GM23338 (cell line): Measurements from ENCODE around the gene PXMP4. TPM values are rescaled to one million over a fixed set of nuclear protein-coding genes. Genes with fewer than 3 reads are reported as not detected.

Source experiments
- ATAC-seq: fragments of 200-7000 bp; cut with Tn5 transposase; 3 replicates; pipeline ENCODE4 v1.9.1; 2020
- DNase-seq: peaks from one replicate; pipeline ENCODE4 v3.0.0-alpha.2; 2015; ENCODE audit warnings: low spot score
- H2AFZ ChIP-seq: fragments of 200-600 bp; sonication (generic); 2 replicates; pipeline ENCODE4 v1.8.0; 2016; ENCODE audit warnings: antibody characterized with exemption, mild to moderate bottlenecking, moderate library complexity
- H3F3A ChIP-seq: fragments of 200-600 bp; sonication (generic); replicated peaks from 2 replicates; pipeline ENCODE4 v1.8.0; 2017; ENCODE audit warnings: antibody characterized with exemption, mixed run types, low read depth
- H3K27ac ChIP-seq: fragments of 200-600 bp; sonication (generic); 2 replicates; pipeline ENCODE4 v1.6.1; 2016; ENCODE audit warnings: low read depth
- H3K27me3 ChIP-seq: fragments of 200-600 bp; sonication (generic); 2 replicates; pipeline ENCODE4 v1.8.0; 2016; ENCODE audit warnings: mild to moderate bottlenecking, mixed run types, moderate library complexity; ENCODE audit not compliant: insufficient read depth
- H3K36me3 ChIP-seq: fragments of 200-600 bp; sonication (generic); 2 replicates; pipeline ENCODE4 v1.8.0; 2016; ENCODE audit warnings: mild to moderate bottlenecking; ENCODE audit not compliant: insufficient read depth
- H3K4me1 ChIP-seq: fragments of 200-600 bp; sonication (generic); 2 replicates; pipeline ENCODE4 v1.8.0; 2016; ENCODE audit warnings: mild to moderate bottlenecking, moderate library complexity; ENCODE audit not compliant: insufficient read depth
- H3K4me2 ChIP-seq: fragments of 200-600 bp; sonication (generic); 2 replicates; pipeline ENCODE4 v1.7.1; 2017; ENCODE audit warnings: mixed run types
- H3K4me3 ChIP-seq: fragments of 200-600 bp; sonication (generic); 2 replicates; pipeline ENCODE4 v1.6.1; 2016; ENCODE audit warnings: mixed run types
- H3K79me2 ChIP-seq: fragments of 200-600 bp; sonication (generic); replicated peaks from 2 replicates; pipeline ENCODE4 v1.8.0; 2017; ENCODE audit warnings: mild to moderate bottlenecking; ENCODE audit not compliant: insufficient read depth
- H3K9me2 ChIP-seq: fragments of 200-600 bp; sonication (generic); 2 replicates; pipeline ENCODE4 v1.8.0; 2017; ENCODE audit not compliant: insufficient read depth
- H4K20me1 ChIP-seq: fragments of 200-600 bp; sonication (generic); replicated peaks from 2 replicates; pipeline ENCODE4 v1.8.0; 2017; ENCODE audit warnings: mild to moderate bottlenecking; ENCODE audit not compliant: insufficient read depth
- H3K27ac Mint-ChIP-seq: 2 replicates; pipeline ENCODE4 v1.8.0; 2020; ENCODE audit warnings: inconsistent platforms, mild to moderate bottlenecking, moderate library complexity, mixed read lengths
- H3K27me3 Mint-ChIP-seq: 3 replicates; pipeline ENCODE4 v1.8.0; 2022; ENCODE audit warnings: low read depth, mild to moderate bottlenecking, moderate library complexity, mixed read lengths, inconsistent platforms; ENCODE audit not compliant: insufficient read depth, poor library complexity
- H3K36me3 Mint-ChIP-seq: 3 replicates; pipeline ENCODE4 v1.8.0; 2021; ENCODE audit warnings: low read depth, mild to moderate bottlenecking, inconsistent platforms, moderate library complexity, mixed read lengths
- H3K4me1 Mint-ChIP-seq: 3 replicates; pipeline ENCODE4 v1.8.0; 2020; ENCODE audit warnings: mild to moderate bottlenecking, inconsistent platforms, mixed read lengths
- H3K4me3 Mint-ChIP-seq: 3 replicates; pipeline ENCODE4 v1.8.0; 2021; ENCODE audit warnings: moderate library complexity, mild to moderate bottlenecking, inconsistent platforms, mixed read lengths
- H3K9me3 Mint-ChIP-seq: 3 replicates; pipeline ENCODE4 v1.8.0; 2020; ENCODE audit warnings: moderate library complexity, mild to moderate bottlenecking, inconsistent platforms, mixed read lengths
- CREB1 ChIP-seq: fragments of 250-450 bp; sonication (Bioruptor Pico); IDR thresholded peaks from 2 replicates; pipeline ENCODE4 v1.5.0; 2020; ENCODE audit warnings: low read depth, mild to moderate bottlenecking, moderate library complexity
- CTCF ChIP-seq, 2 experiments: fragments of 200-600 bp in 1 of 2; sonication (generic) in 1 of 2; conservative IDR thresholded peaks; 2 replicates each; pipeline versions ENCODE4 v1.5.1 to v1.6.1; 2016 to 2017; ENCODE audit warnings: antibody characterized with exemption in 2 of 2, low read depth in 2 of 2, mild to moderate bottlenecking in 2 of 2, moderate library complexity in 1 of 2
- ETS1 ChIP-seq: IDR thresholded peaks from 2 replicates; pipeline ENCODE4 v1.6.1; 2016; ENCODE audit warnings: antibody characterized with exemption
- EZH2 ChIP-seq: fragments of 200-600 bp; sonication (generic); IDR thresholded peaks from one replicate; pipeline ENCODE4 v1.8.0; 2017; ENCODE audit warnings: antibody characterized with exemption, mild to moderate bottlenecking, low read depth; ENCODE audit not compliant: unreplicated experiment
- EZH2phosphoT487 ChIP-seq: fragments of 200-600 bp; sonication (generic); IDR thresholded peaks from one replicate; pipeline ENCODE4 v1.8.1; 2018; ENCODE audit warnings: antibody characterized with exemption; ENCODE audit not compliant: unreplicated experiment
- JUNB ChIP-seq: IDR thresholded peaks from one replicate; pipeline ENCODE4 v1.6.1; 2016; ENCODE audit warnings: antibody characterized with exemption; ENCODE audit not compliant: unreplicated experiment
- NANOG ChIP-seq: IDR thresholded peaks from 2 replicates; pipeline ENCODE4 v1.6.1; 2016; ENCODE audit warnings: antibody characterized with exemption, borderline replicate concordance
- POLR2AphosphoS5 ChIP-seq: IDR thresholded peaks from 2 replicates; pipeline ENCODE4 v1.6.1; 2016; ENCODE audit warnings: antibody characterized with exemption, low read depth
- REST ChIP-seq: IDR thresholded peaks from one replicate; pipeline ENCODE4 v1.6.1; 2018; ENCODE audit warnings: antibody characterized with exemption; ENCODE audit not compliant: unreplicated experiment
- STAT1 ChIP-seq: IDR thresholded peaks from one replicate; pipeline ENCODE4 v1.6.1; 2016; ENCODE audit warnings: antibody characterized with exemption; ENCODE audit not compliant: unreplicated experiment
- ZNF114 ChIP-seq: fragments of 250-450 bp; sonication (Bioruptor Pico); IDR thresholded peaks from 2 replicates; pipeline ENCODE4 v1.5.0; 2020; ENCODE audit warnings: mild to moderate bottlenecking, moderate library complexity
- ZNF331 ChIP-seq: fragments of 250-450 bp; sonication (Bioruptor Pico); IDR thresholded peaks from 2 replicates; pipeline ENCODE4 v1.5.0; 2020; ENCODE audit warnings: low read depth, mild to moderate bottlenecking, moderate library complexity
- ZNF462 ChIP-seq: fragments of 250-450 bp; sonication (Bioruptor Pico); IDR thresholded peaks from 2 replicates; pipeline ENCODE4 v1.5.0; 2020; ENCODE audit warnings: mild to moderate bottlenecking, moderate library complexity
- polyA plus RNA-seq: library from polyadenylated mRNA; unstranded; fragments of >200 nt; fragmentation: Nextera tagmentation; extraction: Ambion mirVana; gene quantifications from 2 replicates; pipeline ENCODE4 v1.2.1, GENCODE V29; 2016
- total RNA-seq: library from RNA; depleted of rRNA; stranded (reverse); fragments of >200 nt; shearing (Covaris generic); gene quantifications from 2 replicates; pipeline ENCODE4 v1.2.3, GENCODE V29; 2014

Gene PXMP4
- total and polyA plus RNA-seq, 2 experiments from 2014 or later, result 1.2 to 3.5 TPM

GRCh38 chr20:33669224-33669623 is 50.9 kb downstream of the PXMP4 start:
- H3K4me2 ChIP-seq, result no peak overlapping the region
- peaks cover 25% of the 10 kb centered on the region; the same call in 1 of the 2 replicates for H3K4me1 ChIP-seq
- peaks cover 34% of the 10 kb centered on the region for H3K36me3 Mint-ChIP-seq
- no peak overlapping the region for H3K27ac Mint-ChIP-seq
- peaks cover 11% of the 10 kb centered on the region; the same call in 1 of the 2 replicates for H3F3A ChIP-seq
- H3K9me2 ChIP-seq, result no peaks in the 10 kb centered on the region
- H3K4me1 Mint-ChIP-seq, result peaks cover 40% of the 10 kb centered on the region
- no peaks in the 10 kb centered on the region for H3K9me3 Mint-ChIP-seq
- peaks cover 28% of the 10 kb centered on the region for H3K27me3 Mint-ChIP-seq
- H3K4me3 ChIP-seq, result no peak overlapping the region
- H4K20me1 ChIP-seq, result peaks cover 3% of the 10 kb centered on the region
- H3K27me3 ChIP-seq, result peaks cover 11% of the 10 kb centered on the region; the same call in 1 of the 2 replicates
- no peak overlapping the region for H3K27ac ChIP-seq
- H2AFZ ChIP-seq, result no peak overlapping the region
- H3K79me2 ChIP-seq, result no peaks in the 10 kb centered on the region; the same call in 1 of the 2 replicates
- no peak overlapping the region for H3K4me3 Mint-ChIP-seq
- H3K36me3 ChIP-seq, result no peaks in the 10 kb centered on the region; the same call in 1 of the 2 replicates
- TF ChIP-seq JUNB, result no peak
- no peak for TF ChIP-seq CREB1 (CRISPR knock-in tag)
- TF ChIP-seq ZNF331 (CRISPR knock-in tag), result no peak
- no peak for TF ChIP-seq STAT1
- TF ChIP-seq CTCF (conservative IDR thresholded peaks at IDR 0.05; ENCODE audit: low read depth in 2 of 2), result no peak
- TF ChIP-seq EZH2phosphoT487, result no peak
- TF ChIP-seq ETS1, result no peak
- TF ChIP-seq ZNF114 (CRISPR knock-in tag), result no peak
- no peak for TF ChIP-seq ZNF462 (CRISPR knock-in tag)
- TF ChIP-seq REST, result no peak
- no peak for TF ChIP-seq EZH2
- no peak for TF ChIP-seq NANOG
- TF ChIP-seq POLR2AphosphoS5, result no peak
- ATAC-seq (no peak), DNase-seq (no peak)
